Breast epithelium (tissue), 3 donors: ENCODE results near the gene MACROH2A1.

Experiments used
- POLR2AphosphoS5 ChIP-seq, 3 donors: sonication (generic); formaldehyde crosslinking; IDR thresholded peaks; one replicate each; pipeline ENCODE4 v1.6.1; 2017; ENCODE audit warnings: antibody characterized with exemption in 3 of 3
- TF ChIP-seq, protein P1 (sequence below), 3 donors: fragments of 450-650 bp; IDR thresholded peaks; one replicate each; pipeline ENCODE4 v1.5.1; 2016 to 2017; ENCODE audit warnings: antibody characterized with exemption in 3 of 3, mild to moderate bottlenecking in 3 of 3, moderate library complexity in 3 of 3

DNA sequence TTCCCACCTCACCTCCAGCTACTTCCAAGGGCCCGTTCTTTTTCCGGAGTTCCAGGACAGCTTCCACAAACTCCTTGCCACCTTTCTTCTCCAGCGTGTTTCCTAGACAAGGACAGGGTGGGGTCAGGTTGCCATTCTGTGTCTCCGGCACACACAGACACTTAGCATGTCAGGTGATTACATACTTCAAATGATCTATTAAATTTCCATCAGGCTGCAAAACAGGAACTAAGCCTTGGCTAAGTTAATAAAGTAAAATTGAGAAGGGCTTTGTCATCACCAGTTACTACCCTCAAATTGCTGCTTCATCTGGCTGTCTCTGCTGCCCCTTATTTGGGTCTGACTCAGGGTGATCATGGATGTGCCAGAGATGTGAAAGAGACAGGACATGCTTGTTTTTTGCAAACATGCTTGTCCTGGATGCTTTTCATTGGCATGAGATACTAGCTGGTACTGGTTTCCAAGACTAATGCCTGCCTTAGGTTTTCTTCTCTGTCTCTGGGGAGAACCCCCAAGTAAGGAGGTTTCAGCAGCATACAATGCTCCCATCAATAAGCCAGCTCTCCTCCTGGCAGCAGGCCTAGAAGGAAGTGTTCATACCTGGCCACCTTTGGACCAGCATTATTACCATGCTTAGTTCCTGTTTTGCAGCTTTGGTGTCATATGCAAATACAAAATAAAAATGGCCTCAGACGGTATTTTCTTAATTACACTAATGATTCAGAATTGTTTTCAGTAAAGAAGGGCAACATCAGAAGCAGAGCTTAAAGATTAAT, 52.9 kb downstream of the MACROH2A1 start:
- TF ChIP-seq, protein P1, sequence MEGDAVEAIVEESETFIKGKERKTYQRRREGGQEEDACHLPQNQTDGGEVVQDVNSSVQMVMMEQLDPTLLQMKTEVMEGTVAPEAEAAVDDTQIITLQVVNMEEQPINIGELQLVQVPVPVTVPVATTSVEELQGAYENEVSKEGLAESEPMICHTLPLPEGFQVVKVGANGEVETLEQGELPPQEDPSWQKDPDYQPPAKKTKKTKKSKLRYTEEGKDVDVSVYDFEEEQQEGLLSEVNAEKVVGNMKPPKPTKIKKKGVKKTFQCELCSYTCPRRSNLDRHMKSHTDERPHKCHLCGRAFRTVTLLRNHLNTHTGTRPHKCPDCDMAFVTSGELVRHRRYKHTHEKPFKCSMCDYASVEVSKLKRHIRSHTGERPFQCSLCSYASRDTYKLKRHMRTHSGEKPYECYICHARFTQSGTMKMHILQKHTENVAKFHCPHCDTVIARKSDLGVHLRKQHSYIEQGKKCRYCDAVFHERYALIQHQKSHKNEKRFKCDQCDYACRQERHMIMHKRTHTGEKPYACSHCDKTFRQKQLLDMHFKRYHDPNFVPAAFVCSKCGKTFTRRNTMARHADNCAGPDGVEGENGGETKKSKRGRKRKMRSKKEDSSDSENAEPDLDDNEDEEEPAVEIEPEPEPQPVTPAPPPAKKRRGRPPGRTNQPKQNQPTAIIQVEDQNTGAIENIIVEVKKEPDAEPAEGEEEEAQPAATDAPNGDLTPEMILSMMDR (IDR thresholded peaks at IDR 0.05) = no peak
- TF ChIP-seq POLR2AphosphoS5 (IDR thresholded peaks at IDR 0.05) = no peak
